ENCODE measurements around the gene PRSS57.

- TF ChIP-seq GATA2 (IDR thresholded peaks at IDR 0.05; ENCODE audit: low read depth, low read length), result no peak
- no peak for TF ChIP-seq GATA3 (IDR thresholded peaks at IDR 0.05; ENCODE audit: low read depth, low read length)
Measured at GRCh38 chr19:640161-640558, 55.1 kb downstream of the PRSS57 start.

Data from SH-SY5Y (cell line).